Large intestine (tissue), 3 donors: ENCODE measurements around the gene APRT. TPM values are rescaled to one million over a fixed set of nuclear protein-coding genes. Genes with fewer than 3 reads are reported as not detected.
A peak's percentile ranks its signal among the peaks of the same experiment; 100 is the strongest.
"Not testable (repeated sequence)": the region's sequence is repeated elsewhere in the genome, so short reads cannot be mapped to it uniquely, and the experiment has no call there.

Experiments
- DNase-seq, 2 donors: peaks; one replicate each; pipeline versions ENCODE4 v3.0.0 to v3.0.0-alpha.2; 2013
- H3K27ac ChIP-seq: one replicate; pipeline ENCODE4 v1.5.1; 2013; ENCODE audit warnings: low read length
- H3K27me3 ChIP-seq: 2 replicates; pipeline ENCODE4 v1.6.1; 2013; ENCODE audit warnings: low read length; ENCODE audit not compliant: control insufficient read depth, insufficient read depth
- H3K36me3 ChIP-seq: 2 replicates; pipeline ENCODE4 v1.6.1; 2013; ENCODE audit warnings: low read length; ENCODE audit not compliant: control insufficient read depth, insufficient read depth
- H3K4me1 ChIP-seq: one replicate; pipeline ENCODE4 v1.6.1; 2013; ENCODE audit warnings: low read length; ENCODE audit not compliant: control insufficient read depth, insufficient read depth
- H3K4me3 ChIP-seq: one replicate; pipeline ENCODE4 v1.5.1; 2013; ENCODE audit warnings: low read length
- H3K9me3 ChIP-seq: one replicate; pipeline ENCODE4 v1.6.1; 2013; ENCODE audit warnings: mild to moderate bottlenecking, low read depth, low read length, moderate library complexity; ENCODE audit not compliant: control insufficient read depth
- WGBS: methylation state at CpG from one replicate; pipeline ENCODE4 v1.1.5; 2013; ENCODE audit warnings: low lambda C conversion rate; ENCODE audit not compliant: insufficient coverage; 5-methylcytosine and 5-hydroxymethylcytosine counted together
- polyA plus RNA-seq: library from polyadenylated mRNA; unstranded; fragments of 120-200 nt; gene quantifications from one replicate; pipeline ENCODE4 v1.2.1, GENCODE V29; 2013

APRT gene
- polyA plus RNA-seq, 1 donor = 117 TPM

- peaks cover 17% of the 10 kb centered on the region for H3K4me1 ChIP-seq
- not testable (repeated sequence) for H3K27me3 ChIP-seq
Measured at GRCh38 chr16:88788749-88789148, 23.0 kb downstream of the APRT start.

GRCh38 chr16:88787579-88788314 lies 24.0 kb downstream of the APRT start:
- Histone ChIP-seq H3K4me1 (peaks cover 17% of the 10 kb centered on the region), H3K27ac (no peak overlapping the region), H3K4me3 (no peak overlapping the region), H3K36me3 (no peaks in the 10 kb centered on the region), H3K9me3 (no peaks in the 10 kb centered on the region), H3K27me3 (no peaks in the 10 kb centered on the region)
- peak in 1 of 2 donors; percentile 63 for DNase-seq
- no CpG with 5 or more reads among the region's 11 CpGs for WGBS

More at GRCh38 chr16:88788749-88789148, 23.0 kb downstream of the APRT start:
- not testable (repeated sequence) for H3K4me3 ChIP-seq, H3K9me3 ChIP-seq, DNase-seq, H3K36me3 ChIP-seq, H3K27ac ChIP-seq
- no CpG with 5 or more reads among the region's 8 CpGs for WGBS

GRCh38 chr16:88785106-88785924 lies 26.4 kb downstream of the APRT start, which contains the start of gene PIEZO1:
Gene PIEZO1, minus strand, starts transcription at chr16:88785220. Its CDS starts 256 bp downstream, at chr16:88784964.
- no peaks in the 10 kb centered on the region for H3K36me3 ChIP-seq
- no CpG with 5 or more reads among the region's 110 CpGs for WGBS
- peak within 1 kb of the TSS; percentile 49 for H3K27ac ChIP-seq
- no peaks in the 10 kb centered on the region for H3K9me3 ChIP-seq
- peaks cover 39% of the 10 kb centered on the region for H3K4me1 ChIP-seq
- no peaks in the 10 kb centered on the region for H3K27me3 ChIP-seq
- peak in 1 of 2 donors; percentile 67 for DNase-seq
- H3K4me3 ChIP-seq = peak within 1 kb of the TSS; percentile 52

GRCh38 chr16:88784856-88785105 lies 26.9 kb downstream of the APRT start:
- Histone ChIP-seq H3K27me3 (no peaks in the 10 kb centered on the region), H3K4me1 (peaks cover 44% of the 10 kb centered on the region), H3K4me3 (no peak overlapping the region), H3K27ac (no peak overlapping the region), H3K36me3 (no peaks in the 10 kb centered on the region), H3K9me3 (no peaks in the 10 kb centered on the region)
- DNase-seq = no peak
- no CpG with 5 or more reads among the region's 32 CpGs for WGBS

GRCh38 chr16:88784074-88784855 lies 27.5 kb downstream of the APRT start:
- WGBS = no CpG with 5 or more reads among the region's 74 CpGs
- H3K9me3 ChIP-seq = no peaks in the 10 kb centered on the region
- H3K36me3 ChIP-seq = no peaks in the 10 kb centered on the region
- no peaks in the 10 kb centered on the region for H3K27me3 ChIP-seq
- H3K4me3 ChIP-seq = peak overlapping the region; percentile 52
- peaks cover 49% of the 10 kb centered on the region for H3K4me1 ChIP-seq
- peak in 1 of 2 donors; percentile 76 for DNase-seq
- H3K27ac ChIP-seq = peak overlapping the region; percentile 49

- Histone ChIP-seq H3K36me3 (no peaks in the 10 kb centered on the region), H3K4me1 (peaks cover 50% of the 10 kb centered on the region), H3K27ac (peak overlapping the region; percentile 49), H3K27me3 (no peaks in the 10 kb centered on the region), H3K4me3 (peak overlapping the region; percentile 52), H3K9me3 (peaks cover 3% of the 10 kb centered on the region)
- no CpG with 5 or more reads among the region's 27 CpGs for WGBS
- DNase-seq = no peak
Measured at GRCh38 chr16:88783391-88784073, 28.2 kb downstream of the APRT start.

GRCh38 chr16:88782454-88783390 lies 29.0 kb downstream of the APRT start:
- WGBS = no CpG with 5 or more reads among the region's 16 CpGs
- no peak for DNase-seq
- peaks cover 5% of the 10 kb centered on the region for H3K9me3 ChIP-seq
- H3K36me3 ChIP-seq = no peaks in the 10 kb centered on the region
- peaks cover 50% of the 10 kb centered on the region for H3K4me1 ChIP-seq
- no peaks in the 10 kb centered on the region for H3K27me3 ChIP-seq
- peak overlapping the region; percentile 49 for H3K27ac ChIP-seq
- no peak overlapping the region for H3K4me3 ChIP-seq

GRCh38 chr16:88781140-88782077 lies 30.3 kb downstream of the APRT start:
- Histone ChIP-seq H3K4me3 (no peak overlapping the region), H3K27me3 (no peaks in the 10 kb centered on the region), H3K27ac (no peak overlapping the region), H3K9me3 (peaks cover 5% of the 10 kb centered on the region), H3K36me3 (no peaks in the 10 kb centered on the region), H3K4me1 (peaks cover 46% of the 10 kb centered on the region)
- DNase-seq = peak in 1 of 2 donors; percentile 59
- no CpG with 5 or more reads among the region's 28 CpGs for WGBS
